Activated effector memory CD4-positive, alpha-beta T cell treated with Interleukin-2 at 50 U/mL for 16 hours (primary cell): Measurements from ENCODE around the gene FMNL2.

Experiments used
- DNase-seq: peaks from one replicate; pipeline ENCODE4 v3.0.0-alpha.2; 2020

The FMNL2 gene

DNA sequence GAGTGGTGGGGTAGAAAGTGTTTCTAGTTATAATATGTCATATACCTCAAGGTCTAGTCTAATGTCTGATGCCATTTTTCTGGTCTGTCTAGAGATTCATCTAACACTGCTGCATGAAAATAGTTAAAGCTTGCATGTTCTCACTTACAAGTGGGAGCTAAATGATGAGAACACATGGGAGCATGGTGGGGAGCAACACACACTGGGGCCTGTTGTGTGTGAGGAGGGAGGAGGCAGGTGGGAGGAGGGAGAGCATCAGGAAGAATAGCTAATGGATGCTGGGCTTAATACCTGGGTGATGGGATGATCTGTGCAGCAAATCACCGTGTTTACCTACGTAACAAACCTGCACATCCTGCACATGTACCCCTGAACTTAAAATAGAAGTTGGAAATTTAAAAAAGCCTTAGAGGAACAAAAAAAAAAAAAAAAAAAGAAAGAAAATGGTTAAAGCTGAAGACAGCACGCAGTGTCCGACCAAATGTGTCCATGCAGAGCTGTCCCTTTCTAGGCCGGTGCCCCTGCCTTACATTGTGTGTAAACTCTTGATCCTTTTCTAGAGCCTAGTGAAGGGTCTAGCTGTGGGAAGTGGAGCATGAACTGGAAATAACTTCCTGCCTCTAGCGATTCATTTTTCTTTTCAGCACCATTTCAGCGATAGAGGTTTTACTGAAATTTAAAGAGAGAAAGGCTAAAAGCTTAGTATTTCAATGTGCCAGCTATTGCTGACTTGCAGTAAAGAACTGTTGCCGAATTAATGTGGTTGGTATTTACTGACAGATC lies 94.0 kb downstream of the FMNL2 start:
- no peak for DNase-seq

DNA sequence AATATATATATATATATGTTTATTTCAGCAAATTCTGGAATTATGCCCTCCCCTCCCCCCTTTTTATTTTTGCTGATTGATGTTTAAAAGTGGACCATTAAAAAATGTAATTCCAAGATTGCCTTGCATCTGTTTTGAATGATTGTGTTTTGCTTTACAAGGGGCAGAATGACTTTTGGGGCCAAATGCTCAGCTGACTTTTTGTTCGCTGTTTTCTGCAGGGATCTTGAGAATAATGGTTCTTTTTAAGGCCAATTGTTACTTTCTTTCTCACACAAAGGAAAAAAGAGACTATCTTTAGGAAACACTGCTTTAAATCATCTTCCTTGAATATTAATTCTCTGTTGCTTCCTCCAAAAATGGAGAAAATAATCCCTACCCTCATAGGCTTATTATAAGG lies 95.9 kb downstream of the FMNL2 start:
- no peak for DNase-seq

DNA sequence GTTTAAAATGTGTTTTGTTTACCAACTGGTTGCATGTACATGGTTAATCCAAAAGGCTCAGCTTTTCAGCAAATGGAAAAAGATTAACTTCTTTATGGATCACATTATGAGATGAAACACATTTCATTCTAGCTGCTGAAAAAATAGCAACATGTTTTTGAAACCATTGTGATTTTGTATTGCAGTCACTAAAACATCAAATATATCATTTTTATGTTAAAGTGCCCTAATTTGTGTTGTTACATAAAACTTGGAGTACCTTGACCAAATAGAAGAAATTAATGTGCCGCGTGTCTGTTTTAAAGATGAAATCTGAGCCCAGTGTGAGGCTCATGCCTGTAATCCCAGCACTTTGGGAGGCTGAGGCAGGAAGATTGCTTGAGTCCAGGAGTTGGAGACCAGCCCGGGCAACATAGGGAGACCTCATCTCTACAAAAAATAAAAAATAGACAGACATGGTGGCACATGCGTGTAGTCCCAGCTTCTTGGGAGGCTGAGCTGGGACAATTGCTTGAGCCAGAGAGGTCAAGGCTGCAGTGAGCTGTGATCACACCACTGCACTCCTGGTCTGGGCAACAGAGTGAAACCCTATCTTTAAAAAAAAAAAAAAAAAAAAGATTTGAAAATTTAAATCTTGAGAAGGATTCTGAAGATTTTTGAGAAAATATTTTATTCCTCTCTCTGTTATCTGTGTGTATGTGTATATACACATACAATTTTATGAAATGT lies 96.6 kb downstream of the FMNL2 start:
- no peak for DNase-seq

DNA sequence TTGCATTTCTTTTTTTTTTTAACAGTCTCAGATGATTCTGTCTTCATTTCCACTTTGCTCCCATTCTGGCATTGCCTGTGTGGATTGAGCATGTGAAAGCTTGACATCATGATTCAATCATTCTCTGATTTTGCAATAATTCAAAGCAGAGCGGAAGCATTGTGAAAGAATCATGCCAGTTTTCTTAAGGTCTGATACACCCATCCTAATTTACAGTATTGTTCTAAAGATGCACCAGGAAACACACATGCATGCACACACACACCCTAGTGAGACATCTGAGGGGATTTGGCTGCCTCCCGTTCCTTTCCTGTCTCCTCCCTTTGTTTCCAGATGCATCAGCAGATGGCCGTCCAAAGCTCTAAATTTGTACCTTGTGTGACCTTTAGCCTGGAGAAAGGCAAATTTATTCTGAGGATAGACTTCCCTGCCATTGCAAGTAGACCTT lies 97.3 kb downstream of the FMNL2 start:
- no peak for DNase-seq

DNA sequence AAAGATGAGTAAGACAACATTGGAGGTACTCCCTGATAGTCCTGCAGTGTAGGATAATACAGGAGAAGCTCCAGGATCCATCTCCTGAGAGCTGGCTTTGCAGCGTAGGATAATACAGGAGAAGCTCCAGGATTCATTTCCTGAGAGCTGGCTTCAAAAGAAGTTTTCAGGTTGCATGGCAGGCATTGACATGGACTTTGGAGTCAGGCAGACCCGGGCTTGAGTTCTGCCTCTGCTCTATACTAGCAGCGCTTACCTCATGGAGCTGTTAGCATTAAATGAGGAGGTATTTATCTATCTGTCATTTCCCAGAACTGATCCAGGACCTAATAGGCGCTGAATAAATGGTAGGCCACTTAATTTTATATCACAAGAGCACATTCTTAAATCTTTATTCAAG lies 97.8 kb downstream of the FMNL2 start:
- no peak for DNase-seq

DNA sequence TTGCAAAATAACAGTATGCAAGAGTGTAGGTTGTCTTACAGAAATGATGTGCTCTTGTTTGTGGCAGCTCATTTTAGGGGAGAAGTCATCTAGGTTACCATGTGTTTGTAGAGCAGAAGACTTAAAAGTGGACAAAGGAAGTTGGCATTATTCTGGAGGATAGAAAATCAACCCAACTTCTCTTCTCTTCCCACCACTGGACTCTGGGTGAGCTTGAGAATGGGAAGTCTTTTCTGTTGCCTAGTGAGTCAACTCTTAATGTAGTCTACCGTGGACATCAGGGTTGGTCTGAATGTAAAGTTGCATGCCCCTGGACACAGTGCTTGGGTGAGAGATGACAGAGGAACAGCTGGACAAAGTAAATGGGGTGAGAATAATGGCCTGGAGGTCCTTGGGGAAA lies 98.3 kb downstream of the FMNL2 start:
- DNase-seq, result no peak

DNA sequence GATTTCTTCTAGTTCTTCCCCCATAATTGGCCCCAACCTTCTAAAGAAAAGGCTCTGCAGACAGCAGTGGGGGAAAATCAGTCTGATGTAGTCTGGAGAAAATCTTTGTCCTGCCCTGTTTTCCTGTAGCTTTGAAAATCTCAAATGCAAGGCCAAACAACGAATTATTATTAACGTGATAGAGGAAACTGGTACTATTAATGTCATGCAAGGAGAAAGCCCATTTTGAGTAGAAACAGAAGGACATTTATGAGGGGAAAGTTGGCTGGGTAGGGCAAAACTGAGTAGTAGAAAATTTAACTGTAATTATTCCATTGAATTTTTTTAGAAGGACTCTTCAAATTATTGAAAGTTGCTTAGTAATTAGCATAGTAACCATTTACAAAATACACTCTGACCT lies 98.8 kb downstream of the FMNL2 start:
- DNase-seq, result no peak

DNA sequence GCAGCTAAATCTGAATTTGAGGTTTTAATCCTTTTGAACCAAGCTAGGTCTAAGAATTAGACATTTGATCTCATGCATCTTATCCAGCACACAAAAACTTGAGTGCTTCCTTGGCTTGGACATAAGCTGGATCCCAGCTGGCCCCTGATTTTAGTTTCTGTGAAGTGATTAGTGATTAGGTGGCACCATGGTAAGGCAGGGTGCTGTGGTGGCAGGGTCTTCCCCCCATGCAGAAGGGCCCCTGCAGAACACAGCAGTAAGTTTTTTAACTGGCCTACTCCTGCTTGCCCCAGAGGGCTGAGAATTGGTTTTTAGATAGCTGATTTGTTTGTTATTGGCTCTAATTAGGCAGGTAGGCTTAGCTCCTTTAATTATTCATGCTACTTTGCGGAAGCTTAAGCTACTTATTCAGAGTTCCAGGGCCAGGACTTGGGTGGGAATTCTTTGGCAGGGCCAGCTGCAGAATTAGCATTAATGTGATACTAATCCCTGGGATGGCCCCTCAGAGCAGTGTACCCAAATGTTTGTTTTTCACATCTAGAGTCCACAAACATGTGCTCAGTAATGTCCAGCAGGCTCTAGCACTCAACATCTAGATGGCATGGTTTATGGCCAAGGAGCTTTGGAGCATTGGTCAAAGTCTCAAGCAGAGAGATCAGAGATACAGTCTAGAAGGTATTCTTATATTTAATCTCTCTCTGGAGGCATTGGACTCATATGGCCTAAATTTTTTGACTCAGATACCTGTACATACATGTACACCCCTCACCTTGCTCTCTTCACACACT lies 99.6 kb downstream of the FMNL2 start:
- DNase-seq, result no peak

DNA sequence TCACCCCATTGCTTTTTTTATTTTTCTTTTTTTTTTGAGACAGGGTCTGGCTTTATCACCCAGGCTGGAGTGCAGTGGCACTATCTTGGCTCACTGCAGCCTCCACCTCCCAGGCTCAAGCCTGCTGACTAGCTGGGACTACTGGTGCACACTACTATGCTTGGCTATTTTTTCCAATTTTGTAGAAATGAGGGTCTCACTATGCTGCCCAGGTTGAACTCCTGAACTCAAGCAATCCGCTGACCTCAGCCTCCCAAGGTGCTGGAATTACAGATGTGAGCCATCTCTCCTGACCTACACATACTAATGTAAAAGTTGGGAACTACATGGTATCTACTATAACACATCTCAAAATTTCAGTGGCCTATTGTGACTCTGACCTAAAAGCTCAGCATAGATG lies 101.2 kb downstream of the FMNL2 start:
- DNase-seq, result no peak

DNA sequence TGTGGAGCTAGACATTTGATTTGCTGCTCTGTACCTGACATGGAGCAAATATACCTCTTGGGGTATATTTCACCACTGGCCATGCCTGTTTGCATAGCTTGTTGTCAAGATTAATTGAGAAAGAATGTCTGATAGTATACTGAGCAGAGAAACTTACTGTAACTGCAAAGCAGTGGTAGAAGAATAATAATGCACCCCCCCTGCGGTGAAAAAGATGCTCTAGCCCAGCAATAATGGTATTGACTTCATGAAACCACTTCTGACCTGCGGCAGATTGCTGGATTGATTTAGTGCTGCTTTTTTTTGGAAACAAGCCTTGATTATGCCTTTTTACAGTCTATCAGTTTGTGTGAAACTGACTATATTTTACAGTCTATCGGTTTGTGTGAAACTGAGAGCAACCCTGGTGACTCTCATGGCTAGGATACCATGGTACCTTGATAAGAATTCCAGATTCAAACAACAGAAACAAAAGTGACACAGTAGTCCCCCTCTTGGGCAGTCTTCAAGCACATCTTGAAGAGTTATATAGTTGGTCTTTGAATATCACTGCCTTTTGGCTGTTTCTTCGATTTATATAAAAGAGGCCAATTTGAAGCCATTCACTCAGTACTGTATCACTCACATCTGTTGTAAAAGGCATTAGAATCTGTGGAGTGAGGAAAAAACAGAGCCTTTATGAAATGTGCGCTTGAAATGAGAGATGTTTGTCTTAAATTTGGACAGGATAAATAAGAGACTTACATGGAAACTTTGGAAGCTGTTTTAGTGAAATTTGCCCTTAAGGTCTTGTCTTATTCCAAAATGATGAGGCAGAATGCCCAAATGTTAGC lies 102.5 kb downstream of the FMNL2 start:
- DNase-seq, result no peak

DNA sequence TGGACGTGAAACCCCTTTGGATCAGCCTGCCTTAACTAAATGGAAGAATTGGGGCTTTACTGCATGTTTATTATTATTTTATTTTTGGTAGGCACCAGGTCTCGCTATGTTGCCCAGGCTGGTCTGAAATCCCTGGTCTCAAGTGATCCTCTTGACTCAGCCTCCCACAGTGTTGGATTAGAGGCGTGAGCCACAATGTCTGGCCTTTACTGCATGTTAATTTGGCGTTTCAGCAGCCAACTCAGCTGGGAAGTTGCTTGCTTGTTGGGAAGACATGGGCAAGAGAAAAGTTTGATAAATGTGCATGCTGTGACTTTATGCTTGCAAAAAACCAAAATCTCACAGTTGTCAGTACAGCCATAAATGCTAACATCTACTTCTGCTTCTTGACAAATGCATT lies 105.1 kb downstream of the FMNL2 start:
- DNase-seq, result no peak

DNA sequence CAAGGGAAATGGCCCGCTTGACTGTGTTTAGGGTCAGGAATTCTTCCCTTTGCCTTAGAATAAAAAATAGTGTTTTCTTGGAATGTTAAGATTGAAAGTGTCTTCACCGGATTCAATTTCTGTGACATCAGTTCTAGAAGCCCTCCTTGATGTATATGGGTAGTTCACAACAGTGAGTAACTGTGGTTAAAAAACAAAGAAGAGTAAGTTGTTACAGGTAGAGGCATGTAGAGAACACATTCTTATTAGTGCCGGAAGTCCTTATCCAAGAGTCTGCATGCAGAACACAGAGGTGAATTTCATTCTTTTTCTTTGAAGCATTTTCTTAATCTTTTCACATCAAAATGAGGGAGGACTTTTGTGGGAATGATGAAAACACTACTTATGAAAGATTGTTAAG lies 105.5 kb downstream of the FMNL2 start:
- DNase-seq, result no peak

DNA sequence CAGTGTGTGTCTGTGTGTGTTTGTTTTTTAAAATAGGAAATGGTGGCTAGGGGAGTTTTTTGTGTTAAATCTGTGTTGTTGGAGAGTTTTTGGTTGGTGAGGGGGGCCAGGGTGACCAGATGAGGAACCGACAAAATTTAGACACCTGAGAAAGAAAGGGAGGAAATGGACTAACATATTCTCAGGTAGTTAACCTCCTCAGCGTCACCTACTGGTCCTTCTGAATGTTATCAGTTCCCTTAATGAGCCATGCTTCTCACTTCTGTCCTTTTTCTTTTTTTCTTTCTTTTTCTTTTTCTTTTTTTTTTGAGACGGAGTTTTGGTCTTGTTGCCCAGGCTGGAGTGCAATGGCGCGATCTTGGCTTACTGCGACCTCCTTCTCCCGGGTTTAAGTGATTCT lies 107.0 kb downstream of the FMNL2 start:
- DNase-seq, result no peak

DNA sequence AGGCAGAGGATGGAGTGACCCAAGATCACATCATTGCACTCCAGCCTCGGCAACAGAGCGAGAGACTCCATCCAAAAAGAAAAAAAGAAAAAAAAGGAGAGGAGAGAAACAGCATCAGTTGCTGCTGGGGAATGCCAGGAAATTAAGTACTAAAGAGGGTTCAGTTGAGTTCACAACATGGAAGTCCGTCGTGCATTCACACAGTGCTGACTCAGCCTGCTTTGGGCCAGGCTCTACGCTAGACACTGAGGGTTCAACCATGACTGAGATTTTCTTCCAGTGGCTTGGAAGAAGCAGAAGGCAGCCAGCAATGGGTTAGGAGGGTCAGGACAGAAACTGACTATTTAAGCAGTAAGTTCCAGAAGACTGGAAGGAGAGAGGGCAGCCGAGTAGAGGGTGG lies 108.8 kb downstream of the FMNL2 start:
- no peak for DNase-seq

DNA sequence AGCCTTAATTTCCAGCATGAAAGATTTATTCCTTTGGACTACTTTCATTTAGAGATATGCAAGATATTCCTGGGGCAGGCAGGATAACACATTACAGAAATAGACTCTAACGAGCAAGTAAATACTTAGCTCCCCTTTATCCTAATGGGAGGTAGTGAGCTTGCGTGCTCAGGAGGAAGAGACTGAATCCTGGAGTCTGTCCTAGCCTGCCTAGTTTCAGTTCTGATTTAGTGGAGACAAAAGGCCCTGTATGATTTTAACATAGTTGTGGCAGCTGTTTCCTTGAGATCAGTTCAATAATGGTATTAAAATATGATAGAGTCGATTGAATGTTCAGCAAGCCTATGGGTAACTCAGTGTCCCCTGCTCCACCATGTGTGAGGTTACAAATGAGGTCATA lies 109.5 kb downstream of the FMNL2 start:
- DNase-seq, result no peak

DNA sequence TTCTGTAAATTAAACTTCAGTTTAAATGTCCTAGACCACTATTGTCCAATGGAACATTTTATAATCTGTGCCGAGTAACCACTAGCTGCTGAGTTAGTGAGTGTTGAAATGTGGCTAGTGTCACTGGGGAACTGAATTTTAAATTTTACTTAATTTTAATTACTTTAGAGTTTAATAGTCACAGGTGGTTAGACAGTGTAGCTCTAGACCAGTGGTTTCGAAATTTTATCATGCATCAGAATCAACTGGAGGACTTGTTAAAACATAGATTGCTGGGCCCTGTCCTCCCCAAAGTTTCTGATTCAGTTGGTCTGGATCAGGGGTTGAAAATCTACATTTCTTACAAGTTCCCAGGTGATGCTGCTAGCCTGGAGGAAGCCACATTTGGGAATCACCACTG lies 110.4 kb downstream of the FMNL2 start:
- DNase-seq, result no peak

DNA sequence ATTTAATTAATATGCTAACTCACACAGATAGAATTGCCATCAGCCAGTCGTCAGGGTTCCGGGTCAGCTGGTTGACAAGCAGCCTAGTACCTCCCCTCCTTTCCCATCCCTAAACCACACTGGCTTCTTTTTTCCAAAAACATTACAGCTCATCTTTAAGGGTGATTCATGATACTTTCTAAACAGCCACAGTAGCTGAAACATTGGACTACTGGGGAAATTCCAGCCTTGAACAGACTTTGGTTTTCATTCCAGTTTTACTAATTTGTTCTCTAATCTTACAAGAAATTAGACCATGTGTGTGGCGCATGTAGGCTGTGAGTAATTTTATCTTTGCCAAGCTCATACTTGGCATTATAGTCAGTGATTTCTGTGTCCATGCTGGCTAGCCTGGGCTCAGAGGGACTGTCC lies 110.8 kb downstream of the FMNL2 start:
- no peak for DNase-seq

DNA sequence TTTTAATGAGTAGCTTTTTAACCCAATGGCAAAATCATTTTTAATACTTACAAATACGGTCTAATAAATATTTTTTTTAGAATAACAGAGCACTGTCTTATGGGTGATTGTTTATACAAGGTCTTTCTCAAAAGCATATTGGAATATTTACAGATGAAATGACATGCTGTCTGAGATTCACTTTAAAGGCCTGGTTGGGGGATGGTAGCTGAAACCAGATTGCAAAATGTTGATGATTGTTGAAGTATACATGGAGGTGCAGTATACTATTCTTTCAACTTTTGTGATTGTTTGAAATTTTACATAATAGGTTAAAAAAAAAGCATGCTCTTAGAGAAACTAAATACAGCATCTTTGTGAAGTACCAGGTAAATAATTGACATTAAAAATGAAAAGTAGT lies 111.2 kb downstream of the FMNL2 start:
- DNase-seq, result no peak

DNA sequence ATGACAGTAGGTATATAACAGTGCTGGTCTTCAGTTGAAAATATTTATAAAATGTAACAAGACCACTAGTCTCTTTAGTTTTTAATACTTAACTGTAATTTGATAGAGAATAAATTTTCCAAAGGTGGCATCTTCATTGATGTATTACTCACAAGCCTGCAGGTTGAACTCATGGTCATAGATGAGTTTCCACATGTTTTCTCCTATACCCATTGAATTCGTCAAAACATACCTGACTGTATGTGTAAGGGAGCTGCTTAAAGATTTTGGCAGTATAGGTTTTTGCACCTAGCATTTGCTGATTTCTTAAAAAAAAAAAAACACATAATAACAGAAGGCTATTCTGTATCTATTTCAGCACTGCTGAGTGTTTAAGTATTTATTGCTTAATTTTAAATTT lies 112.9 kb downstream of the FMNL2 start:
- no peak for DNase-seq

DNA sequence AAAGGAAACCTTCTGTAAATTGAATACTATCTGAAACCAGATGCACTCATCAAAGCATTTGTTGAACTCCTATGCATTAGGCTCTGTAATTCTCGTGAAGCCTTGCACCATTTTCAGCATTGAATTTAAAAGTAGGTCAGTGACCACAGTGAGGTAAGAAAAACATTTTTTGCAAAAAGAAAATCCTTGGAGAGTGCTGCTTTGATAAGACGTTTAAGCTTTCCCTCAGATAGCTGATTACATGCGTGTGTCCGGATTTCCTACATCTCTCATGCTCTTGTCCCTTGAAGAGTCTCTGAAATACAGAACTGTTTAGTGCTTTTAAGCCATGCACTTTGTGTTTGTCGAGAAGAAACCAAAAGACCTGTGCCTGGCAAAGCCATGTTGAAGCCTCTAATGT lies 113.6 kb downstream of the FMNL2 start:
- DNase-seq, result no peak

DNA sequence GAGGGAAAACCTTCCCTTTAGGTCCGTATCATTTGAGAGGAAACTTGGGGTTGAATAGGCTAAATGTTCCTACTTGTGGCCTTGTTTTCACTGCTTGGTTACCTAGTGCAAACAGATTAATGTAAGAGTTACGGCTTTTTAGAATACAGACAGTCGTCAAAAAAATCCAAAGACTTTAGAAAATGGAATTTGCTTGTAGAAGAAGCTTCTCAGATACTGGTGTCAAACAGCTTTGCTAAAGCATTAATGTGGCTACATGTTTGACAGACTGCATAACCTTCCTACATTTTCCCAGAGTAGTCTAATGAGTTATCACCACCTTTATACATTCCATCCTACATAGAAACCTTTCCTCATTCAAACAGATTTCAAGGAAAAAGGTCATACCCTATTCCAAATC lies 114.6 kb downstream of the FMNL2 start:
- DNase-seq, result no peak

DNA sequence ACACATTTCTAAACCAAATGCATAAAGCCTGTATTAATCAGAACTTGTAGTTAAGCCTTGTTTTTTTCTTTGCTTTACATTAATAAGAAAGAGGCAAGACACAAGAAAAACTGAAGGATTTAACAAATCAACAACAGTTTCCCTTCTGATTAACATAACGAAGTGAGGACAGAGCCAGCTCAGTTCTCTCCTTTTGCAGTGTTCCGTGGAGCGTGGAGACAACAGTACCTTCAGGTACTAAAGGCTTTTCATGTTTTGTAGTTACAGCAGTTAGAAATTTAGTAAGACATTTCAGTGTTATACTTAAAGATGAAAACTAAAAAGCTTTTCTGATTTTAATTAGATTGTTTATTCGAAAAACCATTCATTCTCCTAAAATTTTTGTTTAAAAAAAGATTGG lies 115.2 kb downstream of the FMNL2 start:
- no peak for DNase-seq
